ENCODE measurements around the gene FILIP1L. TPM values are rescaled to one million over a fixed set of nuclear protein-coding genes. Genes with fewer than 3 reads are reported as not detected.
"Not testable (repeated sequence)": the region's sequence is repeated elsewhere in the genome, so short reads cannot be mapped to it uniquely, and the experiment has no call there.

The FILIP1L gene
- polyA plus RNA-seq, 1 donor: 36.3 TPM

DNA sequence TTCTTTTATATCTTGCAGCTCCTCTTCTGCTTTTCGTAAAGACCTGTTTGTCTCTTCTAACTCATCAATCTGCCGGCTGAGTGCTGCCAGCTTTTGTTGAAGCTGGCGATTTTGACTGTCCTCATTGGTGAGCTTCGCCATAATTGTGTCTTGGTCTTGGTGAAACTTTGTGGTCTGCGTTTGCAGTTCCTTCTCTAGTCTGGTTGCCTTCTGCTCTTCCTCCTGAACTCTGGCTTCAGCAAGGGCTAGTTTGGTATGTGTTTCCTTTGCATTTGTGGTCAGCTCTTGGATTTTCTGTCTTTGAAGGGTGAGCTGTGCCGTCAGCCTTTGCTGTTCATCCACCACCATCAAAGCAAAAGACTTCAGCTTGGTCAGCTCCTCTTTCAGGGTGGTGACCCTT, 263.7 kb downstream of the FILIP1L start:
- no peaks in the 10 kb centered on the region for H3K9me3 ChIP-seq (ENCODE audit: control insufficient read depth, low read depth, low read length)
- no peaks in the 10 kb centered on the region for H3K4me1 ChIP-seq (ENCODE audit: control insufficient read depth, insufficient read depth, low read length)
- H3K4me3 ChIP-seq (ENCODE audit: low read length): no peak overlapping the region
- no peaks in the 10 kb centered on the region for H3K27me3 ChIP-seq (ENCODE audit: control insufficient read depth, insufficient read depth, low read length)
- no CpG with 5 or more reads among the region's 6 CpGs for WGBS (ENCODE audit: insufficient coverage, low lambda C conversion rate)
- no peak overlapping the region for H3K27ac ChIP-seq (ENCODE audit: low read length)
- H3K36me3 ChIP-seq (ENCODE audit: control insufficient read depth, insufficient read depth, low read length): peaks cover 21% of the 10 kb centered on the region
- DNase-seq: no peak

DNA sequence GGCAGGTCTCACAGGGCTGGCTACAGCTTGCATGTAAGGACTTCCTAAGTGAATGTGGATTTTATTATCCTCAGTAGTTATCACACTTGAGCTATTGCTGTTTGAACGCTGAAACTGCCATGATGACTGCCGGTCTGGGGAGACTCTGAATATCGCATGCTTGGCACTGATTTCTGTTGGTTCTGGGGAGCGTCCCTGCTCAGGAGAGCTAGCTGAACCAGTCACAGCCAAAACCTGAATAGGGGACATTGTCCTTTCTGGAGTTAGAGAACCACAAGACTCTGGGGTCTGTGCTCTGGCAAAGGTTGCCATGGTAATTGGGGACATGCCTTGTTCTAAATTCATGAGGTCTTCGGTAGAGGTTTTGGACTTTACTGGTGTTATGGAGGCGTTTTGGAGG, 265.9 kb downstream of the FILIP1L start:
- no CpG with 5 or more reads among the region's 6 CpGs for WGBS (ENCODE audit: insufficient coverage, low lambda C conversion rate)
- H3K27ac ChIP-seq (ENCODE audit: low read length): no peak overlapping the region

DNA sequence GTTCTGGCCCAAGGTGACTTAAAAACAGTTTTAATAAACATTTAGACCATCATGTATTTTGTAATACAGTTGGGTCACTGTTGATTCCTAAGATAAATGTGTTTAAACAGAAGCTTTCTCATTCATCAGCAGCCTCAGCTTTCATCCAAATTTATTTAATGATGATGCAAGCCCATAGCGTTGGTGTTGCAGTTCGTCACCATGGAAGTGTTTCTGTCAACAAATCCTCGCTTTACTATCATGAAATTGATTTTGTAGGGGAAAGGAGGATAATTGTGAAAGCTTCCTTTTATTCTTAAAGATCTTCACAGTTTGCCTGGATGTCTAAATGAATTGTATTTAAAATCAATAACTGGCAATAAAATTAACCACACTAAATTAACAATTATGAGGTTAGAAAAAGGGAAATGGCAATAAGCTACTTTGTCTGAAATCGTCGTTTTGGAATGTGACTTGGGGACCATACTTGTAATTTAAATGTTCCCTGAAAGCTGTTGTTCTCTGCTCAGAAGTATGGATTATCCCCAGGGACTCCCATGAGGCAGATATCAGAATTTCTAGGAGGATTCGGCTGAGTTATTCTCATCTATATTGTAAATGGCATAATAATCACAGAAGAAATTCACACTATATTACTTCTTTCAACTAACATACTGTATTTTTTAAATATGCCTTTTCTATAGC, 267.7 kb downstream of the FILIP1L start:
- no peaks in the 10 kb centered on the region for H3K9me3 ChIP-seq (ENCODE audit: control insufficient read depth, low read depth, low read length)
- H3K36me3 ChIP-seq (ENCODE audit: control insufficient read depth, insufficient read depth, low read length): peaks cover 21% of the 10 kb centered on the region
- WGBS (ENCODE audit: insufficient coverage, low lambda C conversion rate): no CpG with 5 or more reads among the region's 6 CpGs
- no peaks in the 10 kb centered on the region for H3K4me1 ChIP-seq (ENCODE audit: control insufficient read depth, insufficient read depth, low read length)
- peak in 1 of 2 donors; percentile 56 for DNase-seq
- H3K27ac ChIP-seq (ENCODE audit: low read length): no peak overlapping the region
- no peak overlapping the region for H3K4me3 ChIP-seq (ENCODE audit: low read length)
- no peaks in the 10 kb centered on the region for H3K27me3 ChIP-seq (ENCODE audit: control insufficient read depth, insufficient read depth, low read length)

More for the DNA sequence above, 265.9 kb downstream of the FILIP1L start:
- H3K9me3 ChIP-seq (ENCODE audit: control insufficient read depth, low read depth, low read length): no peaks in the 10 kb centered on the region
- H3K27me3 ChIP-seq (ENCODE audit: control insufficient read depth, insufficient read depth, low read length): no peaks in the 10 kb centered on the region
- H3K4me1 ChIP-seq (ENCODE audit: control insufficient read depth, insufficient read depth, low read length): no peaks in the 10 kb centered on the region
- H3K4me3 ChIP-seq (ENCODE audit: low read length): no peak overlapping the region
- DNase-seq: no peak
- H3K36me3 ChIP-seq (ENCODE audit: control insufficient read depth, insufficient read depth, low read length): peaks cover 21% of the 10 kb centered on the region

DNA sequence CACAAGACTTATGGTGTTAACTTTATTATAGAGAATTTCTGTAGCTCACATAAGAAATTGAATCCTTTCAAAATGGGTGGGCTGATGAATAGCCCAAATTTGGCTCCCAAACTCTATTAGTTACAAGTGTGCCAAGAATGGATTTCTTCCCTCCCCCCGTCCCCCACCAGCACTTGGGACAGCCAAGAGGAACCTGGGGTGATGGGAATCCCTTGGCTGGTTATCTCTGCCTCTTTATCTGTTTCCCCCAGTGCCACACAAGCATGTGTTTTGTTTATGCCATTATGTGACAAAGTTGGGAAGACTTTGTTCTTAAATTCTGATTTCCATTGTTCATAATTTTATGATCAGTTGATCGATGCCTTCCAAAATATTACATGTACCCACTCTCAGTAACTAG, 268.3 kb downstream of the FILIP1L start:
- Histone ChIP-seq H3K4me3 (ENCODE audit: low read length) (no peak overlapping the region), H3K27ac (ENCODE audit: low read length) (no peak overlapping the region), H3K27me3 (ENCODE audit: control insufficient read depth, insufficient read depth, low read length) (no peaks in the 10 kb centered on the region), H3K36me3 (ENCODE audit: control insufficient read depth, insufficient read depth, low read length) (peaks cover 21% of the 10 kb centered on the region), H3K9me3 (ENCODE audit: control insufficient read depth, low read depth, low read length) (no peaks in the 10 kb centered on the region), H3K4me1 (ENCODE audit: control insufficient read depth, insufficient read depth, low read length) (no peaks in the 10 kb centered on the region)
- no peak for DNase-seq
- WGBS (ENCODE audit: insufficient coverage, low lambda C conversion rate): no CpG with 5 or more reads among the region's 2 CpGs

DNA sequence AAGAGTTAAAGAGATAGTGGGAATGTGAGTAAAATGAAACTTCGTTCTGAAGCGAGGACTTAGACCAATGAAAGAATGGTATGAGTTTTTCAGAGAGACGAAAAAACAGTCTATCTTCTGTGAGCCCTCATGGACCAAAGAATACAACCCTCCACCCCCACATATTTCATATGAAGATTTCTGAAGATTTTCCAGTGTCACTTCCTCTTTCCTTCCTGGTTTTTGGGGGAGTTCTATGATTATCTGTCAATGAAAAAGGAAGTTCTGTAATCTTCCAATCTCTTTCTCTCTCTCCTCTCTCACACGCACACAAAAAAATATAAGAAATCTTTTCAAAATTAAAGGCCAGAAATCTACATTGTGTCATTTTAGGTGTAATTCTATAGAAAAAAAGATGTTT, 269.0 kb downstream of the FILIP1L start:
- H3K36me3 ChIP-seq (ENCODE audit: control insufficient read depth, insufficient read depth, low read length): peaks cover 17% of the 10 kb centered on the region
- no peak overlapping the region for H3K4me3 ChIP-seq (ENCODE audit: low read length)
- no peaks in the 10 kb centered on the region for H3K4me1 ChIP-seq (ENCODE audit: control insufficient read depth, insufficient read depth, low read length)
- DNase-seq: no peak
- WGBS (ENCODE audit: insufficient coverage, low lambda C conversion rate): 80% methylated on average over 1 of the region's 4 CpGs
- H3K9me3 ChIP-seq (ENCODE audit: control insufficient read depth, low read depth, low read length): no peaks in the 10 kb centered on the region
- H3K27me3 ChIP-seq (ENCODE audit: control insufficient read depth, insufficient read depth, low read length): no peaks in the 10 kb centered on the region
- H3K27ac ChIP-seq (ENCODE audit: low read length): no peak overlapping the region

DNA sequence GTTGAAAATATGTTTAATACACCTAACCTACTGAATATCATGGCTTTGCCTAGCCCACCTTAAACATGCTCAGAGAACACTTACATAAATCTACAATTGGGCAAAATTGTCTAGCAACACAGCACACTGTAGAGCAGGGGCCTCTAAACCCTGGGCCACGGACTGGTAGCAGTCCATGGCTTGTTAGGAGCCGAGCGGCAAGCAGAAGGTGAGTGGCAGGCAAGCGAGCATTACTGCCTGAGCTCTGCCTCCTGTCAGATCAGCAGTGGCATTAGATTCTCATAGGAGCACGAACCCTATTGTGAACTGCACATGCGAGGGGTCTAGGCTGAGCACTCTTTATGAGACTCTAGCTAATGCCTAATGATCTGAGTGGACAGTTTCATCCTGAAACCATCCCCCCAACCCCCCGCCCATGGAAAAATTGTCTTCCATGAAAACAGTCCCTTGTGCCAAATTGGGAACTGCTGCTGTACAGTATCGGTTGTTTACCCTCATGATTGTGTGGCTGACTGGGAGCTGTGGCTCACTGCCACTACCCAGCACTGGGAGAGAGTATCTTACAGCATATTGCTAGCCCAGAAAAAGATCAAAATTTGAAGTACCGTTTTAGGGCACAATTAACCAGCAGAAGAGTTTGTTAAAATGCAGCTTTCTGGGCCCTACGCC, 270.6 kb downstream of the FILIP1L start:
- DNase-seq: no peak
- Histone ChIP-seq H3K4me3 (ENCODE audit: low read length) (no peak overlapping the region), H3K27ac (ENCODE audit: low read length) (peak overlapping the region; percentile 26), H3K36me3 (ENCODE audit: control insufficient read depth, insufficient read depth, low read length) (peaks cover 5% of the 10 kb centered on the region), H3K27me3 (ENCODE audit: control insufficient read depth, insufficient read depth, low read length) (no peaks in the 10 kb centered on the region), H3K4me1 (ENCODE audit: control insufficient read depth, insufficient read depth, low read length) (no peaks in the 10 kb centered on the region), H3K9me3 (ENCODE audit: control insufficient read depth, low read depth, low read length) (no peaks in the 10 kb centered on the region)
- WGBS (ENCODE audit: insufficient coverage, low lambda C conversion rate): no CpG with 5 or more reads among the region's 10 CpGs

DNA sequence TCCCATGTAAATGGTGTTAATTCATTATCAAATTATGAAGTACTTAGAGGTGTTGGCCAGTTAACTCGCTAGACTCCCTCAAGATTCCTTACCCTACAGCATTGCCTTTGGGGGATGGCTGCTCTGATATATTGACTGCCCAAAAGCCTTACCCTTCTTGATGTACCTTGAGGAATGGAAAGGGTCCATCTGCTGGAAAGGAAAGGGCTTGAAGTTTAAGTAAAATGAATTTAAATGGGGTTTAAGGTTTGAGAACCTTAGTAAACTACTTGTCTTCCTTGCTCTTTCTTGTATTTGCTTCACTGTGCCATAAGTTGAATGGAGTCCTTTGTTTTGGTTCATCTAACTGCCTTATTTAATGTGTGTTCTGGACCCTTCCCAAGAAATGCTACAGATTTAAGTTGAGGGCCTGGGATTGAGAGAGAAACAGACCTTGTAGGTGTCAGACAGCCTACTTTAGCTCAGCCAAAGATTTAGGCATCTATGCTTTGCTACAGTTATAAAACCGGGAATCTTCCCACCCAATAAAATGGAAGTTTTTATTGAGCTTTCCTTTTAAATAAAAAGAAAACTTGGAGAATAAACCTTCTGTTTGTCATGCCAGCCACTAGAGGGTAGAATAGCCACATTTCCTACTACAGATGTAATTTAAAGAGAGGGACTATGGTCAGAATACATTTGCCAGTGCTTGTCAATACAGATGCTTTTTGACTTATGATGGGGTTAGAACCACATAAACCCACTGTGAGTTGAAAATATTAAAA, 271.3 kb downstream of the FILIP1L start:
- 0% methylated on average over 1 of the region's 2 CpGs for WGBS (ENCODE audit: insufficient coverage, low lambda C conversion rate)
- Histone ChIP-seq H3K4me3 (ENCODE audit: low read length) (no peak overlapping the region), H3K4me1 (ENCODE audit: control insufficient read depth, insufficient read depth, low read length) (peaks cover 3% of the 10 kb centered on the region), H3K27me3 (ENCODE audit: control insufficient read depth, insufficient read depth, low read length) (no peaks in the 10 kb centered on the region), H3K27ac (ENCODE audit: low read length) (no peak overlapping the region), H3K36me3 (ENCODE audit: control insufficient read depth, insufficient read depth, low read length) (no peaks in the 10 kb centered on the region), H3K9me3 (ENCODE audit: control insufficient read depth, low read depth, low read length) (no peaks in the 10 kb centered on the region)
- peak; percentile 11 to 47 for DNase-seq

DNA sequence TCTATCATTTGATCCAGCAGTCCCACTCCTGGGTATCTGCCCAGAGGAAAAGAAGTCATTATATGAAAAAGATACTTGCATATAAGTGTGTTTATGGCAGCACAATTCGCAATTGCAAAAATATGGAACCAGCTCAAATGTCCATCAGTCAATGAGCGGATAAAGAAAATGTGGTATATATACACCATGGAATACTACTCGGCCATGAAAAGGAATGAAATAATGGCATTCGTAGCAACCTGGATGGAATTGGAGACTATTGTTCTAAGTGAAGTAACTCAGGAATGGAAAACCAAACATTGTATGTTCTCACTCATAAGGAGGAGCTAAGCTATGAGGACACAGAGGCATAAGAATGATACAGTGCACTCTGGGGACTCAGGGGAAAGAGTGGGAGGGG, 272.4 kb downstream of the FILIP1L start:
- not testable (repeated sequence) for H3K4me1 ChIP-seq (ENCODE audit: control insufficient read depth, insufficient read depth, low read length); H3K4me3 ChIP-seq (ENCODE audit: low read length); H3K9me3 ChIP-seq (ENCODE audit: control insufficient read depth, low read depth, low read length); H3K36me3 ChIP-seq (ENCODE audit: control insufficient read depth, insufficient read depth, low read length); H3K27me3 ChIP-seq (ENCODE audit: control insufficient read depth, insufficient read depth, low read length); DNase-seq; H3K27ac ChIP-seq (ENCODE audit: low read length)
- WGBS (ENCODE audit: insufficient coverage, low lambda C conversion rate): 100% methylated on average over 2 of the region's 4 CpGs

DNA sequence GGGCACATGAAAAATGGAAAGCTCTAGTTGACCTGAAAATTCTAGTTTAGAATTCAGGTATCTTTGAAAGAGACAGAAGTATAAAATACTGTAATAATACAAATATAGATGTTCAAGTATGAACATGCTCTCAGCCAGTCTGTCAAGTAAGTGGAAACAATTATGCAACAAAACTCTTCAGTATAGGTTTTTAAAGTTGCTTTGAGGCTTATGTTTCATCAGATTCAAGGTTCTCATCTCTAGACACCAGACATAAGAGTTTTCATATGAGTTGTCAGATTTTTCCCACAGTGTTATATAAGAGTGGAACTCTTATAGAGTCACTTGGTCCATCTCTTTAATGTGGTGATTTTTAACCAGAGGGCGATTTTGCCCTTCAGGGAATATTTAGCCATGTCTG, 274.7 kb downstream of the FILIP1L start:
- Histone ChIP-seq H3K9me3 (ENCODE audit: control insufficient read depth, low read depth, low read length) (no peaks in the 10 kb centered on the region), H3K36me3 (ENCODE audit: control insufficient read depth, insufficient read depth, low read length) (no peaks in the 10 kb centered on the region), H3K27ac (ENCODE audit: low read length) (no peak overlapping the region), H3K4me3 (ENCODE audit: low read length) (no peak overlapping the region), H3K4me1 (ENCODE audit: control insufficient read depth, insufficient read depth, low read length) (peaks cover 5% of the 10 kb centered on the region), H3K27me3 (ENCODE audit: control insufficient read depth, insufficient read depth, low read length) (no peaks in the 10 kb centered on the region)
- 80% methylated on average over 1 of the region's 1 CpG for WGBS (ENCODE audit: insufficient coverage, low lambda C conversion rate)
- no peak for DNase-seq

DNA sequence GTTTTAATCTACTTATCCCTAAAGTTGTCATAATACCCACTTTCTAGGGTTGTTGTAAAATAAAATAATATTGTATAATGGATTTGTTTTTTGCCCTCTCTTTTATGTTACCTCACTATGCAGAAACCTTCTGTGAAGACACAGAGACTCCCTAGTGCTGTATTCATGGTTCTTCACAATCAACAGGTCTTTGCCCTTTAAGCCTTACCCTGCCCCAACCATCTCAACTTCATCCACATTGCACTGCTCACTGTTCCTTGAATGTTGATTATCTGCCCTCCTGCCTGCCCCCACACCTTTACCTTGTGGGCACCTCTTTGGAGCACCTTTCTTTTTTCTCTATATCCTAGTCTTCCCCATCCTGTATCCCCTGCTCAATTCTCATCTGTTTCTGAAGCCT, 275.5 kb downstream of the FILIP1L start:
- no peak for DNase-seq
- Histone ChIP-seq H3K27me3 (ENCODE audit: control insufficient read depth, insufficient read depth, low read length) (no peaks in the 10 kb centered on the region), H3K27ac (ENCODE audit: low read length) (no peak overlapping the region), H3K4me1 (ENCODE audit: control insufficient read depth, insufficient read depth, low read length) (peaks cover 5% of the 10 kb centered on the region), H3K9me3 (ENCODE audit: control insufficient read depth, low read depth, low read length) (no peaks in the 10 kb centered on the region), H3K4me3 (ENCODE audit: low read length) (no peak overlapping the region), H3K36me3 (ENCODE audit: control insufficient read depth, insufficient read depth, low read length) (no peaks in the 10 kb centered on the region)

All from large intestine (tissue), 3 donors.